ENCODE measurements around the gene KLHL2. TPM values are rescaled to one million over a fixed set of nuclear protein-coding genes. Genes with fewer than 3 reads are reported as not detected.

KLHL2 gene
- total and polyA plus RNA-seq, 2 experiments from 2014 or later = 7.1 to 14.8 TPM

- no peaks in the 10 kb centered on the region for H3K27me3 ChIP-seq (ENCODE audit: insufficient read depth)
- peak; percentile 59 for ATAC-seq
- Mint-ChIP-seq H3K4me3 (no peak overlapping the region), H3K36me3 (ENCODE audit: low read depth) (peaks cover 17% of the 10 kb centered on the region; the same call in 2 of the 3 replicates), H3K9me3 (peaks cover under 1% of the 10 kb centered on the region; the same call in 1 of the 3 replicates), H3K27me3 (ENCODE audit: insufficient read depth, low read depth, poor library complexity) (no peaks in the 10 kb centered on the region), H3K27ac (no peak overlapping the region), H3K4me1 (no peaks in the 10 kb centered on the region)
- H3K36me3 ChIP-seq (ENCODE audit: insufficient read depth) = peaks cover 11% of the 10 kb centered on the region
- H2AFZ ChIP-seq = no peak overlapping the region
- H3K79me2 ChIP-seq (replicated peaks; ENCODE audit: insufficient read depth) = no peaks in the 10 kb centered on the region
- no peak overlapping the region for H3K4me3 ChIP-seq
- TF ChIP-seq REST (IDR thresholded peaks at IDR 0.05; ENCODE audit: unreplicated experiment) = no peak
- peak; percentile 35 to 55; a peak in 3 of 4 replicates for TF ChIP-seq CTCF (conservative IDR thresholded peaks at IDR 0.05; ENCODE audit: low read depth in 2 of 2)
- H3K4me1 ChIP-seq (ENCODE audit: insufficient read depth) = no peaks in the 10 kb centered on the region
- no peaks in the 10 kb centered on the region for H3K9me2 ChIP-seq (ENCODE audit: insufficient read depth)
- no peaks in the 10 kb centered on the region for H3F3A ChIP-seq (replicated peaks; ENCODE audit: low read depth)
- H3K27ac ChIP-seq (ENCODE audit: low read depth) = no peak overlapping the region
- DNase-seq (ENCODE audit: low spot score) = peak; percentile 23
- 0 out of 2 replicates have a peak, but pooled peaks cover 2% of the 10 kb centered on the region for H4K20me1 ChIP-seq (replicated peaks; ENCODE audit: insufficient read depth)
- H3K4me2 ChIP-seq = no peak overlapping the region
Measured at GRCh38 chr4:165345666-165346417, 138.5 kb downstream of the KLHL2 start.

- Histone ChIP-seq H3K27me3 (ENCODE audit: insufficient read depth) (no peaks in the 10 kb centered on the region), H2AFZ (no peak overlapping the region), H3K79me2 (replicated peaks; ENCODE audit: insufficient read depth) (no peaks in the 10 kb centered on the region), H3K9me2 (ENCODE audit: insufficient read depth) (no peaks in the 10 kb centered on the region), H4K20me1 (replicated peaks; ENCODE audit: insufficient read depth) (no peaks in the 10 kb centered on the region), H3K4me1 (ENCODE audit: insufficient read depth) (no peaks in the 10 kb centered on the region), H3K36me3 (ENCODE audit: insufficient read depth) (no peaks in the 10 kb centered on the region), H3F3A (replicated peaks; ENCODE audit: low read depth) (no peaks in the 10 kb centered on the region), H3K4me3 (no peak overlapping the region), H3K4me2 (no peak overlapping the region), H3K27ac (ENCODE audit: low read depth) (no peak overlapping the region)
- H3K27ac Mint-ChIP-seq = no peak overlapping the region
- no peak overlapping the region for H3K4me3 Mint-ChIP-seq
- DNase-seq (ENCODE audit: low spot score) (no peak), ATAC-seq (no peak)
- H3K27me3 Mint-ChIP-seq (ENCODE audit: insufficient read depth, low read depth, poor library complexity) = peaks cover 4% of the 10 kb centered on the region
- no peaks in the 10 kb centered on the region for H3K4me1 Mint-ChIP-seq
- H3K36me3 Mint-ChIP-seq (ENCODE audit: low read depth) = 0 out of 3 replicates have a peak, but pooled peaks cover 6% of the 10 kb centered on the region
- peaks cover 13% of the 10 kb centered on the region; the same call in 2 of the 3 replicates for H3K9me3 Mint-ChIP-seq
- TF ChIP-seq, protein P1, sequence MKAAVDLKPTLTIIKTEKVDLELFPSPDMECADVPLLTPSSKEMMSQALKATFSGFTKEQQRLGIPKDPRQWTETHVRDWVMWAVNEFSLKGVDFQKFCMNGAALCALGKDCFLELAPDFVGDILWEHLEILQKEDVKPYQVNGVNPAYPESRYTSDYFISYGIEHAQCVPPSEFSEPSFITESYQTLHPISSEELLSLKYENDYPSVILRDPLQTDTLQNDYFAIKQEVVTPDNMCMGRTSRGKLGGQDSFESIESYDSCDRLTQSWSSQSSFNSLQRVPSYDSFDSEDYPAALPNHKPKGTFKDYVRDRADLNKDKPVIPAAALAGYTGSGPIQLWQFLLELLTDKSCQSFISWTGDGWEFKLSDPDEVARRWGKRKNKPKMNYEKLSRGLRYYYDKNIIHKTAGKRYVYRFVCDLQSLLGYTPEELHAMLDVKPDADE (IDR thresholded peaks at IDR 0.05) = no peak
- no peak for TF ChIP-seq POLR2AphosphoS5 (IDR thresholded peaks at IDR 0.05; ENCODE audit: low read depth)
- TF ChIP-seq NANOG (IDR thresholded peaks at IDR 0.05; ENCODE audit: borderline replicate concordance) = no peak
- TF ChIP-seq ZNF114 (CRISPR knock-in tag; IDR thresholded peaks at IDR 0.05) = no peak
- TF ChIP-seq ZNF331 (CRISPR knock-in tag; IDR thresholded peaks at IDR 0.05; ENCODE audit: low read depth) = no peak
- no peak for TF ChIP-seq EZH2 (IDR thresholded peaks at IDR 0.05; ENCODE audit: low read depth, unreplicated experiment)
- TF ChIP-seq REST (IDR thresholded peaks at IDR 0.05; ENCODE audit: unreplicated experiment) = no peak
- TF ChIP-seq EZH2phosphoT487 (IDR thresholded peaks at IDR 0.05; ENCODE audit: unreplicated experiment) = no peak
- TF ChIP-seq STAT1 (IDR thresholded peaks at IDR 0.05; ENCODE audit: unreplicated experiment) = no peak
- no peak for TF ChIP-seq CREB1 (CRISPR knock-in tag; IDR thresholded peaks at IDR 0.05; ENCODE audit: low read depth)
Measured at GRCh38 chr4:165347647-165348569, 140.5 kb downstream of the KLHL2 start.

Measured in GM23338 (cell line).